ACC112 (cell line): ENCODE results near the gene FYN.

ENCODE experiments used
- H2AFZ ChIP-seq: fragments of 200-600 bp; sonication (generic); one replicate; pipeline ENCODE4 v1.6.0; 2017; ENCODE audit warnings: antibody characterized with exemption, low read length; ENCODE audit not compliant: unreplicated experiment
- H3K27ac ChIP-seq: fragments of 200-600 bp; sonication (generic); 2 replicates; pipeline ENCODE4 v1.5.1; 2014; ENCODE audit warnings: low read depth, mild to moderate bottlenecking, antibody characterized with exemption, low read length, moderate library complexity
- H3K27me3 ChIP-seq: fragments of 200-600 bp; sonication (generic); 2 replicates; pipeline ENCODE4 v1.6.1; 2014; ENCODE audit warnings: mild to moderate bottlenecking, antibody characterized with exemption, low read length, moderate library complexity, mixed read lengths; ENCODE audit not compliant: insufficient read depth
- H3K36me3 ChIP-seq: fragments of 200-600 bp; sonication (generic); 2 replicates; pipeline ENCODE4 v1.6.1; 2016; ENCODE audit warnings: mild to moderate bottlenecking, antibody characterized with exemption, low read length, moderate library complexity, mixed read lengths; ENCODE audit not compliant: insufficient read depth
- H3K4me1 ChIP-seq: fragments of 200-600 bp; sonication (generic); one replicate; pipeline ENCODE4 v1.6.1; 2016; ENCODE audit warnings: low read length, mixed read lengths; ENCODE audit not compliant: insufficient read depth, unreplicated experiment, control insufficient read depth
- H3K4me3 ChIP-seq: fragments of 200-600 bp; sonication (generic); 2 replicates; pipeline ENCODE4 v1.5.1; 2014; ENCODE audit warnings: mild to moderate bottlenecking, low read depth, low read length
- H3K79me2 ChIP-seq: fragments of 200-600 bp; sonication (generic); one replicate; pipeline ENCODE4 v1.6.0; 2016; ENCODE audit warnings: low read length; ENCODE audit not compliant: control insufficient read depth, unreplicated experiment, insufficient read depth

Gene FYN

GRCh38 chr6:111759836-111760785 is 113.1 kb downstream of the FYN start:
- no peaks in the 10 kb centered on the region for H3K36me3 ChIP-seq
- H3K27ac ChIP-seq = peak overlapping the region; percentile 87
- no peaks in the 10 kb centered on the region for H3K27me3 ChIP-seq
- H3K79me2 ChIP-seq = peaks cover 29% of the 10 kb centered on the region
- H2AFZ ChIP-seq = no peak overlapping the region
- H3K4me3 ChIP-seq = peak overlapping the region; percentile 31
- H3K4me1 ChIP-seq = peaks cover 70% of the 10 kb centered on the region

DNA sequence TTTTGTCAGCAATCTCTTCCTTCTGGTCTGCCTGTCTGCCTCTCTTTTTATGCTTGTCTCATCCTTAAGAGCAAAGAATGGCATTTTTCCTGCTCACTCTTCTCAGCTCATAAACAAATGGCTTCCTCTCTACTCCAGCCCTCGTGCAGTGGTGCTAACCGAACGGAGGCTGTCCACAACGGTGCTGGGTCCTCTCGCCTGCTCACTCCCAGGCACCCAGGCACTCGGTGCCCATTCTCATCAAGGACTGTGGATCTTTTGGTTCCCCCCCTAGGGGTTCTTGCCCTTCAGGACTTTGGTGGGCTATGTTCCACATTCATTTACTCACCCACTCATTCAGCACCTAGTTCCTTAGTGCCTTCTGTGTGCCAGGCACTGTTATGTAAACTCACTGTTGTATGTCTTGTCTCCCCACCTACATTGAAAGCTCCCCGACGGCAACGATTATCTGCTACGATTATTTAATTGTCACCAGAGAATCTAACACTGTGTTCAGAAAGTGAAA is 113.9 kb downstream of the FYN start:
- Histone ChIP-seq H3K4me1 (peaks cover 63% of the 10 kb centered on the region), H3K4me3 (peak overlapping the region; percentile 31), H3K27me3 (no peaks in the 10 kb centered on the region), H3K79me2 (peaks cover 23% of the 10 kb centered on the region), H2AFZ (no peak overlapping the region), H3K36me3 (no peaks in the 10 kb centered on the region), H3K27ac (peak overlapping the region; percentile 87)

DNA sequence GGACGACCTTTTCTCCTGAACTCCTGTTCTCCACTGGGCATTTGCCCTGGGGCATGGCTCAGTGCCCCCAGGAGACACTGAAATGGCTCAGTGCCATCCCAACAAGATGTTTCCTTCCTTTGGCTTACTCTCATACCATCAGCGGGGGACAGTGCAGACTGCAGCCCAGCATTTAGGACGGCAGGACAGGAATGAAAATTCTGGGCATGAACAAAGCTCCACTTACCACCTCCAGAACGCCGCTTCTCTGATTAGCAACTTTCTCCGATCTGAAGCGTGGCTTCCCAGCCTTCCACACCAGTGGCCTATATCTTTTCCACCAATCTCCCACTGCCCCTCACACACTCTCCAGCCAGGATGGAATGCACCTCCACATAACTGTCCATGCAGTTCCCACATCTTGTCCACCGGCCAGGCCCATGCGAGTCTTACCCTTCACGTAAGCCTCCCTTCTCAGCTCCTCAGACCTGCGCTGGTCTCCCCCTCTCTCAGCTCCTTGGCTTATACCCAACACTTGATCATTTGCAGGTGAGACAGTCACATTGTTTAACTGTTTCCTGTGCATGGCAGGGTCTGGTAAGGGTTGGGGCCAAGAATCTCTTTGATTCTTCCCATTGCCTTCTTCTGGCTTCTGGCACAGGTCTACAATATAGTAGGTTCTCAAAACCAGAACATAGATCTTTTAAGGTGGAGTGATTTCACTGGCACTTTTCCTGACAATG is 114.5 kb downstream of the FYN start:
- Histone ChIP-seq H3K27me3 (no peaks in the 10 kb centered on the region), H3K36me3 (no peaks in the 10 kb centered on the region), H2AFZ (no peak overlapping the region), H3K4me1 (peaks cover 59% of the 10 kb centered on the region), H3K79me2 (peaks cover 23% of the 10 kb centered on the region), H3K4me3 (peak overlapping the region; percentile 31; the same call in 1 of the 2 replicates), H3K27ac (peak overlapping the region; percentile 87)

- H3K4me3 ChIP-seq = no peak overlapping the region
- peak overlapping the region; percentile 87 for H3K27ac ChIP-seq
- H2AFZ ChIP-seq = peak overlapping the region; percentile 51
- H3K27me3 ChIP-seq = no peaks in the 10 kb centered on the region
- peaks cover 45% of the 10 kb centered on the region for H3K4me1 ChIP-seq
- no peaks in the 10 kb centered on the region for H3K36me3 ChIP-seq
- H3K79me2 ChIP-seq = peaks cover 18% of the 10 kb centered on the region
Measured at GRCh38 chr6:111757342-111757741, 115.9 kb downstream of the FYN start.

DNA sequence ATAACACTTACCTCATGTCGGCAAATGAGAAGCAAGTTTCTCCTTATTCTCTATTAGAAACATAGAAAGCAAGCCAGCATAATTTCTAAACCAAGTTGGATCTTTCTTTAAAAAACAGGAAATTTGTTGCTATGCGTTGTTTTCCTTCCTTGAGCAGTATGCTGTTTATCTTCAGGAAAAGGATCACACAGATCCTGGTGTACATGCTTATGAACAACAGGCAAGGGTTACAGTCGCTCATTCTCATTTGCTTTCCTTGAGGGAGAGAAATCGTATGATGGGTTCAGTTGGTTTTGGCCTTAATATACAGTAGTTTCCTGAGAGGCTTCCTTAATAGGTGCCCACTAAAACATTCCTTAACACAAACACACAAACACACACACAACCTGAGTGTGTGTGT is 118.8 kb downstream of the FYN start:
- Histone ChIP-seq H3K27me3 (no peaks in the 10 kb centered on the region), H3K79me2 (peaks cover 18% of the 10 kb centered on the region), H2AFZ (no peak overlapping the region), H3K36me3 (no peaks in the 10 kb centered on the region), H3K4me3 (no peak overlapping the region), H3K4me1 (peaks cover 39% of the 10 kb centered on the region), H3K27ac (no peak overlapping the region)

- H3K27ac ChIP-seq = no peak overlapping the region
- no peak overlapping the region for H3K4me3 ChIP-seq
- H3K36me3 ChIP-seq = no peaks in the 10 kb centered on the region
- peaks cover 30% of the 10 kb centered on the region for H3K4me1 ChIP-seq
- H3K27me3 ChIP-seq = no peaks in the 10 kb centered on the region
- H3K79me2 ChIP-seq = peaks cover 11% of the 10 kb centered on the region
- H2AFZ ChIP-seq = no peak overlapping the region
Measured at GRCh38 chr6:111753573-111753972, 119.7 kb downstream of the FYN start.

GRCh38 chr6:111752476-111752875 is 120.8 kb downstream of the FYN start:
- no peak overlapping the region for H3K4me3 ChIP-seq
- no peak overlapping the region for H2AFZ ChIP-seq
- H3K4me1 ChIP-seq = peaks cover 19% of the 10 kb centered on the region
- peaks cover 6% of the 10 kb centered on the region for H3K79me2 ChIP-seq
- no peaks in the 10 kb centered on the region for H3K27me3 ChIP-seq
- no peak overlapping the region for H3K27ac ChIP-seq
- no peaks in the 10 kb centered on the region for H3K36me3 ChIP-seq

GRCh38 chr6:111750753-111751673 is 122.2 kb downstream of the FYN start:
- no peaks in the 10 kb centered on the region for H3K27me3 ChIP-seq
- H3K36me3 ChIP-seq = no peaks in the 10 kb centered on the region
- H3K27ac ChIP-seq = peak overlapping the region; percentile 61
- no peak overlapping the region for H2AFZ ChIP-seq
- H3K4me1 ChIP-seq = peaks cover 7% of the 10 kb centered on the region
- peaks cover 5% of the 10 kb centered on the region for H3K79me2 ChIP-seq
- H3K4me3 ChIP-seq = no peak overlapping the region

- Histone ChIP-seq H3K79me2 (no peaks in the 10 kb centered on the region), H2AFZ (no peak overlapping the region), H3K36me3 (no peaks in the 10 kb centered on the region), H3K27me3 (no peaks in the 10 kb centered on the region), H3K4me1 (peaks cover 8% of the 10 kb centered on the region), H3K27ac (no peak overlapping the region), H3K4me3 (no peak overlapping the region)
Measured at GRCh38 chr6:111750153-111750552, 123.1 kb downstream of the FYN start.

DNA sequence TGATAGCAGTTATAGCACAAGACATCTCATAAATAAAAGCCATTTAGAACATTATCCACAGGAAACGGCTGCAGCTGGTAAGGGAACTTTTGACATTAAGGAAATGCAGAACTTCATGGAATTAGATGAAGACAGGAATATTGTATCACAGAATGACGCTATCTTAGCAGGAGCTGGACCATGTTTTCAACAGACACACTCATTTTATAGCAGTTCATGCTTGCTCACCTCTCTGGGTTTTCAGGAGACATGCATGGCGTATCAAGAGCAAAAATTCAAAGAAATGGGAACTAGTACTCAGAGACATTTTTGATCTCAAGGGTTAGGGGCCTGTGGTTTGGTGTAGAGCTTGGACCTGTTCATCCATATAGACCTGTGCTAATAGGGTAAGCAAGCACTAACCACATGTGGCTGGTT is 125.0 kb downstream of the FYN start:
- H3K27ac ChIP-seq = no peak overlapping the region
- H3K27me3 ChIP-seq = no peaks in the 10 kb centered on the region
- H3K4me3 ChIP-seq = no peak overlapping the region
- no peaks in the 10 kb centered on the region for H3K79me2 ChIP-seq
- H3K4me1 ChIP-seq = peaks cover 28% of the 10 kb centered on the region
- H2AFZ ChIP-seq = no peak overlapping the region
- no peaks in the 10 kb centered on the region for H3K36me3 ChIP-seq
